Measurements from ENCODE around the gene LUZP2.

LUZP2 gene

DNA sequence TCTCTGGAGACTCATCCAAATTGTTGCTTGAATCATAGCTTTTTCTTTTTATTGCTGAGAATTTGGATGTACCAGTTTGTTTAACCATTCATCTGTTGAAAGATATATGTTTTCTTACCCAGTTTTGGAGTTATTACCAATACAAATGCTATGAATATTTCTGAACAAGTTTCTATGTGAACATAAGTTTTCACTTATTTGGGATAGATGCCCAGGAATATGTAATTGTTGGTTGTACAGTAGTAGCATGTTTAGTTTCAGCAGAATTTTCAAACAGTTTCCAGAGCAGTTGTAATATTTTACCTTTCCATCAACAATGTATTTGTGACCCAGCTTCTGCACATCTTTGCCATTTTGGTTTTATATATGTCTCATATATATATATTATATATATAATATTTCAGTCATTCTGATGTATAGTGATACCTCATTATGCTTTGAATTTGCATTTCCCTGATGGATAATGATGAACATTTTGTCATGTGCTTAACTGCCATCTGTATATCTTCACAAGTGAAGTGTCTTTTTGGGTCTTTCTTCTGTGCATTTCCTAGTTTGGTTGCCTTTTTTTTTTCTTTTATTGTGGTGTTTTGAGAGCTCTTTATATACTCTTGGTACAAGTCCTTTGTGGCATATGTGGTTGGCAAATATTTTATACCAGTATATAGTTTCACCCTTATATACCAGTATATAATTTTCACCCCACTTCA is 118.8 kb downstream of the LUZP2 start:
- Histone ChIP-seq H3K9me2 (ENCODE audit: low read depth, low read length) (no peaks in the 10 kb centered on the region), H3K36me3 (ENCODE audit: insufficient read depth, low read length) (no peaks in the 10 kb centered on the region), H3F3A (ENCODE audit: insufficient read depth, low read length) (no peaks in the 10 kb centered on the region), H4K20me1 (ENCODE audit: insufficient read depth, low read length) (no peaks in the 10 kb centered on the region), H3K27ac (ENCODE audit: low read depth, low read length, poor library complexity, severe bottlenecking) (peak overlapping the region; percentile 24), H3K4me1 (ENCODE audit: insufficient read depth, low read length, severe bottlenecking) (peaks cover 42% of the 10 kb centered on the region), H3K9me3 (ENCODE audit: low read length) (no peaks in the 10 kb centered on the region), H3K9ac (ENCODE audit: low read length) (no peak overlapping the region), H3K27me3 (ENCODE audit: insufficient read depth, low read length) (no peaks in the 10 kb centered on the region), H3K4me2 (ENCODE audit: low read length) (no peak overlapping the region), H3K4me3 (ENCODE audit: low read depth, low read length, poor library complexity, severe bottlenecking) (no peak overlapping the region), H2AFZ (ENCODE audit: low read length) (no peak overlapping the region), H3K79me2 (ENCODE audit: insufficient read depth, low read length) (no peaks in the 10 kb centered on the region)
- TF ChIP-seq, protein P1, sequence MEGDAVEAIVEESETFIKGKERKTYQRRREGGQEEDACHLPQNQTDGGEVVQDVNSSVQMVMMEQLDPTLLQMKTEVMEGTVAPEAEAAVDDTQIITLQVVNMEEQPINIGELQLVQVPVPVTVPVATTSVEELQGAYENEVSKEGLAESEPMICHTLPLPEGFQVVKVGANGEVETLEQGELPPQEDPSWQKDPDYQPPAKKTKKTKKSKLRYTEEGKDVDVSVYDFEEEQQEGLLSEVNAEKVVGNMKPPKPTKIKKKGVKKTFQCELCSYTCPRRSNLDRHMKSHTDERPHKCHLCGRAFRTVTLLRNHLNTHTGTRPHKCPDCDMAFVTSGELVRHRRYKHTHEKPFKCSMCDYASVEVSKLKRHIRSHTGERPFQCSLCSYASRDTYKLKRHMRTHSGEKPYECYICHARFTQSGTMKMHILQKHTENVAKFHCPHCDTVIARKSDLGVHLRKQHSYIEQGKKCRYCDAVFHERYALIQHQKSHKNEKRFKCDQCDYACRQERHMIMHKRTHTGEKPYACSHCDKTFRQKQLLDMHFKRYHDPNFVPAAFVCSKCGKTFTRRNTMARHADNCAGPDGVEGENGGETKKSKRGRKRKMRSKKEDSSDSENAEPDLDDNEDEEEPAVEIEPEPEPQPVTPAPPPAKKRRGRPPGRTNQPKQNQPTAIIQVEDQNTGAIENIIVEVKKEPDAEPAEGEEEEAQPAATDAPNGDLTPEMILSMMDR (IDR thresholded peaks at IDR 0.05; ENCODE audit: low read length) = no peak
- no peak for TF ChIP-seq EZH2 (IDR thresholded peaks at IDR 0.05; ENCODE audit: borderline replicate concordance, low read length)

GRCh38 chr11:24617856-24618255 is 121.0 kb downstream of the LUZP2 start:
- no peak overlapping the region for H2AFZ ChIP-seq (ENCODE audit: low read length)
- no peak overlapping the region for H3K9ac ChIP-seq (ENCODE audit: low read length)
- H4K20me1 ChIP-seq (ENCODE audit: insufficient read depth, low read length) = no peaks in the 10 kb centered on the region
- H3K4me1 ChIP-seq (ENCODE audit: insufficient read depth, low read length, severe bottlenecking) = peaks cover 34% of the 10 kb centered on the region
- H3K9me3 ChIP-seq (ENCODE audit: low read length) = no peaks in the 10 kb centered on the region
- H3K36me3 ChIP-seq (ENCODE audit: insufficient read depth, low read length) = no peaks in the 10 kb centered on the region
- TF ChIP-seq EZH2 (IDR thresholded peaks at IDR 0.05; ENCODE audit: borderline replicate concordance, low read length) = no peak
- TF ChIP-seq, protein P1 (IDR thresholded peaks at IDR 0.05; ENCODE audit: low read length) = no peak
- no peak overlapping the region for H3K4me3 ChIP-seq (ENCODE audit: low read depth, low read length, poor library complexity, severe bottlenecking)
- H3F3A ChIP-seq (ENCODE audit: insufficient read depth, low read length) = no peaks in the 10 kb centered on the region
- H3K4me2 ChIP-seq (ENCODE audit: low read length) = no peak overlapping the region
- no peaks in the 10 kb centered on the region for H3K79me2 ChIP-seq (ENCODE audit: insufficient read depth, low read length)
- H3K27ac ChIP-seq (ENCODE audit: low read depth, low read length, poor library complexity, severe bottlenecking) = no peak overlapping the region
- H3K9me2 ChIP-seq (ENCODE audit: low read depth, low read length) = no peaks in the 10 kb centered on the region
- H3K27me3 ChIP-seq (ENCODE audit: insufficient read depth, low read length) = no peaks in the 10 kb centered on the region

- TF ChIP-seq, protein P1 (IDR thresholded peaks at IDR 0.05; ENCODE audit: low read length) = no peak
- no peak for TF ChIP-seq EZH2 (IDR thresholded peaks at IDR 0.05; ENCODE audit: borderline replicate concordance, low read length)
- H3F3A ChIP-seq (ENCODE audit: insufficient read depth, low read length) = no peaks in the 10 kb centered on the region
- no peak overlapping the region for H2AFZ ChIP-seq (ENCODE audit: low read length)
- H3K9ac ChIP-seq (ENCODE audit: low read length) = no peak overlapping the region
- H3K27me3 ChIP-seq (ENCODE audit: insufficient read depth, low read length) = no peaks in the 10 kb centered on the region
- H3K36me3 ChIP-seq (ENCODE audit: insufficient read depth, low read length) = no peaks in the 10 kb centered on the region
- H3K9me3 ChIP-seq (ENCODE audit: low read length) = no peaks in the 10 kb centered on the region
- no peaks in the 10 kb centered on the region for H4K20me1 ChIP-seq (ENCODE audit: insufficient read depth, low read length)
- H3K4me1 ChIP-seq (ENCODE audit: insufficient read depth, low read length, severe bottlenecking) = peaks cover 17% of the 10 kb centered on the region
- H3K27ac ChIP-seq (ENCODE audit: low read depth, low read length, poor library complexity, severe bottlenecking) = no peak overlapping the region
- no peaks in the 10 kb centered on the region for H3K79me2 ChIP-seq (ENCODE audit: insufficient read depth, low read length)
- no peaks in the 10 kb centered on the region for H3K9me2 ChIP-seq (ENCODE audit: low read depth, low read length)
- no peak overlapping the region for H3K4me3 ChIP-seq (ENCODE audit: low read depth, low read length, poor library complexity, severe bottlenecking)
- no peak overlapping the region for H3K4me2 ChIP-seq (ENCODE audit: low read length)
Measured at GRCh38 chr11:24619900-24620299, 123.0 kb downstream of the LUZP2 start.
